PC-3 (cell line): ENCODE data around the gene C10orf143. TPM values are rescaled to one million over a fixed set of nuclear protein-coding genes. Genes with fewer than 3 reads are reported as not detected.

Experiments
- ATAC-seq: fragments of 200-7000 bp; cut with Tn5 transposase; 2 replicates; pipeline ENCODE4 v1.9.1; 2020; ENCODE audit warnings: mild to moderate bottlenecking, moderate library complexity
- BruUV-seq: library from RNA; stranded (reverse); fragments of 400-500 nt; replicated peaks from 2 replicates; lab custom pipeline; 2021; lab: Mats Ljungman, UMichigan
- CTCF ChIA-PET: fragments of 300-600 bp; sonication (Branson Sonifier 250); formaldehyde crosslinking; loops from one replicate; lab custom pipeline; 2022; ENCODE audit warnings: antibody characterized with exemption; lab: Charles Lee
- POLR2A ChIA-PET: fragments of 300-600 bp; sonication (Branson Sonifier 250); formaldehyde crosslinking; loops from one replicate; lab custom pipeline; 2022; ENCODE audit warnings: antibody characterized with exemption; ENCODE audit not compliant: unreplicated experiment; lab: Charles Lee
- DNase-seq: peaks from one replicate; pipeline ENCODE4 v3.0.0-alpha.2; 2015
- H2AFZ ChIP-seq: fragments of 300-600 bp; sonication (generic); 2 replicates; pipeline ENCODE4 v1.6.0; 2016; ENCODE audit warnings: antibody characterized with exemption, low read length
- H3F3A ChIP-seq: fragments of 300-600 bp; sonication (generic); one replicate; pipeline ENCODE4 v1.6.0; 2017; ENCODE audit warnings: antibody characterized with exemption, low read length, control low read depth, mild to moderate bottlenecking; ENCODE audit not compliant: unreplicated experiment
- H3K27ac ChIP-seq: fragments of 300-600 bp; sonication (generic); 2 replicates; pipeline ENCODE4 v1.5.1; 2016; ENCODE audit warnings: mild to moderate bottlenecking, low read length
- H3K27me3 ChIP-seq: fragments of 300-600 bp; sonication (generic); 2 replicates; pipeline ENCODE4 v1.6.1; 2016; ENCODE audit warnings: low read length, mixed read lengths
- H3K36me3 ChIP-seq: fragments of 300-600 bp; sonication (generic); 2 replicates; pipeline ENCODE4 v1.6.1; 2016; ENCODE audit warnings: low read depth, mixed run types, low read length, mixed read lengths
- H3K4me1 ChIP-seq: fragments of 300-600 bp; sonication (generic); 2 replicates; pipeline ENCODE4 v1.5.1; 2016; ENCODE audit warnings: low read length; ENCODE audit not compliant: insufficient read depth
- H3K4me2 ChIP-seq: fragments of 300-600 bp; sonication (generic); 2 replicates; pipeline ENCODE4 v1.6.0; 2016; ENCODE audit warnings: low read length
- H3K4me3 ChIP-seq: fragments of 300-600 bp; sonication (generic); 2 replicates; pipeline ENCODE4 v1.5.1; 2016; ENCODE audit warnings: mild to moderate bottlenecking, low read length, mixed read lengths
- H3K79me2 ChIP-seq: fragments of 300-600 bp; sonication (generic); 2 replicates; pipeline ENCODE4 v1.6.1; 2017; ENCODE audit warnings: low read length, mixed read lengths
- H3K9ac ChIP-seq: fragments of 300-600 bp; sonication (generic); 2 replicates; pipeline ENCODE4 v1.6.0; 2016; ENCODE audit warnings: mild to moderate bottlenecking, low read length
- H3K9me2 ChIP-seq: fragments of 300-600 bp; sonication (generic); replicated peaks from 2 replicates; pipeline ENCODE4 v1.6.1; 2016; ENCODE audit warnings: mixed run types, low read length, mixed read lengths
- H3K9me3 ChIP-seq: fragments of 300-600 bp; sonication (generic); 2 replicates; pipeline ENCODE4 v1.6.1; 2016; ENCODE audit warnings: low read length, mixed read lengths
- H4K20me1 ChIP-seq: fragments of 300-600 bp; sonication (generic); 2 replicates; pipeline ENCODE4 v1.6.1; 2016; ENCODE audit warnings: low read length, mixed read lengths
- EZH2 ChIP-seq: fragments of 300-600 bp; sonication (generic); IDR thresholded peaks from one replicate; pipeline ENCODE4 v1.6.1; 2017; ENCODE audit warnings: antibody characterized with exemption, mild to moderate bottlenecking, low read length; ENCODE audit not compliant: unreplicated experiment
- EZH2phosphoT487 ChIP-seq: fragments of 300-600 bp; sonication (generic); IDR thresholded peaks from 2 replicates; pipeline ENCODE4 v1.6.1; 2018; ENCODE audit warnings: mild to moderate bottlenecking, antibody characterized with exemption, low read length, borderline replicate concordance
- intact Hi-C: fragments of 100-400 bp; cut with micrococcal nuclease; formaldehyde crosslinking; loops from 2 replicates; pipeline ENCODE4 v1.9.0; 2023
- total RNA-seq: library from RNA; depleted of rRNA; stranded (reverse); fragments of >200 nt; gene quantifications from 2 replicates; pipeline ENCODE4 v1.2.3, GENCODE V29; 2014
- TF ChIP-seq, protein P1 (sequence below): fragments of 300-600 bp; sonication (generic); conservative IDR thresholded peaks from 2 replicates; pipeline ENCODE4 v1.5.1; 2017; ENCODE audit warnings: antibody characterized with exemption, low read depth, mild to moderate bottlenecking, low read length

Gene C10orf143
- total RNA-seq, 1 experiment from 2014 or later = not detected

GRCh38 chr10:130112821-130113220, 2.2 kb upstream of the C10orf143 start:
- intact Hi-C loops = no loop called here
- no TSS peak for BruUV-seq
- H3K4me1 ChIP-seq = peaks cover 13% of the 10 kb centered on the region
- ChIA-PET CTCF (no interaction called here), POLR2A (no interaction called here)
- peaks cover 15% of the 10 kb centered on the region for H3K79me2 ChIP-seq
- no peak overlapping the region for H3K27ac ChIP-seq
- TF ChIP-seq, protein P1, sequence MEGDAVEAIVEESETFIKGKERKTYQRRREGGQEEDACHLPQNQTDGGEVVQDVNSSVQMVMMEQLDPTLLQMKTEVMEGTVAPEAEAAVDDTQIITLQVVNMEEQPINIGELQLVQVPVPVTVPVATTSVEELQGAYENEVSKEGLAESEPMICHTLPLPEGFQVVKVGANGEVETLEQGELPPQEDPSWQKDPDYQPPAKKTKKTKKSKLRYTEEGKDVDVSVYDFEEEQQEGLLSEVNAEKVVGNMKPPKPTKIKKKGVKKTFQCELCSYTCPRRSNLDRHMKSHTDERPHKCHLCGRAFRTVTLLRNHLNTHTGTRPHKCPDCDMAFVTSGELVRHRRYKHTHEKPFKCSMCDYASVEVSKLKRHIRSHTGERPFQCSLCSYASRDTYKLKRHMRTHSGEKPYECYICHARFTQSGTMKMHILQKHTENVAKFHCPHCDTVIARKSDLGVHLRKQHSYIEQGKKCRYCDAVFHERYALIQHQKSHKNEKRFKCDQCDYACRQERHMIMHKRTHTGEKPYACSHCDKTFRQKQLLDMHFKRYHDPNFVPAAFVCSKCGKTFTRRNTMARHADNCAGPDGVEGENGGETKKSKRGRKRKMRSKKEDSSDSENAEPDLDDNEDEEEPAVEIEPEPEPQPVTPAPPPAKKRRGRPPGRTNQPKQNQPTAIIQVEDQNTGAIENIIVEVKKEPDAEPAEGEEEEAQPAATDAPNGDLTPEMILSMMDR = no peak
- no peak for TF ChIP-seq EZH2phosphoT487
- TF ChIP-seq EZH2 = no peak
- H3K9me3 ChIP-seq = no peaks in the 10 kb centered on the region
- DNase-seq (no peak), ATAC-seq (no peak)
- no peaks in the 10 kb centered on the region for H3F3A ChIP-seq
- H3K4me3 ChIP-seq = no peak overlapping the region
- H3K4me2 ChIP-seq = no peak overlapping the region
- H2AFZ ChIP-seq = no peak overlapping the region
- H3K9ac ChIP-seq = no peak overlapping the region
- H3K27me3 ChIP-seq = no peaks in the 10 kb centered on the region
- H3K36me3 ChIP-seq = no peaks in the 10 kb centered on the region
- no peaks in the 10 kb centered on the region for H3K9me2 ChIP-seq
- no peaks in the 10 kb centered on the region for H4K20me1 ChIP-seq

DNA sequence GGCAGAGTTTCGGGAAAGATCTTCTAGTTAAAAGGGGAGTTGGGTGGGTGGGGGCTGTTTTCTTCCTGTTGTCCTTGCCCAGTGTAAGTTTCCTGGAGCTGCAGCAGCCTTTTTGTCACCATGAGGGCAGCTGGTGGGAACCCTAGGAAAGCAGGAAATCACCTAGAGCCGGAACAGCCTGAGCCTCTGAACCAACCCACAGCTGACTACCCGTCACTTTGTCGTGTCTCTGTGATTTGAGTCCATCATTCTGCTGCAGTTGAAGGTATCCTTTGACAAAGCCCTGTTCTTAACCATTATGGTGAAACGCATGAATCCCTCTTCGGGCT, 1.2 kb upstream of the C10orf143 start:
- intact Hi-C loops = loop anchor here (1.0 to 2.0 kb wide), 3 partner anchors 15 to 29 kb away; partner anchors contain the start of gene GLRX3
- Histone ChIP-seq H3K27ac (no peak overlapping the region), H2AFZ (peak overlapping the region; percentile 83), H3K4me1 (peaks cover 13% of the 10 kb centered on the region), H3K9me2 (no peaks in the 10 kb centered on the region), H3K79me2 (peaks cover 15% of the 10 kb centered on the region), H4K20me1 (no peaks in the 10 kb centered on the region), H3K36me3 (no peaks in the 10 kb centered on the region), H3K4me3 (peak overlapping the region; percentile 92), H3K27me3 (no peaks in the 10 kb centered on the region), H3K4me2 (peak overlapping the region; percentile 99), H3K9ac (peak overlapping the region; percentile 97; the same call in 1 of the 2 replicates), H3F3A (no peaks in the 10 kb centered on the region), H3K9me3 (no peaks in the 10 kb centered on the region)
- BruUV-seq = no TSS peak
- CTCF ChIA-PET = no interaction called here
- DNase-seq (no peak), ATAC-seq (no peak)
- no peak for TF ChIP-seq EZH2
- TF ChIP-seq, protein P1 = no peak
- POLR2A ChIA-PET = no interaction called here

- Histone ChIP-seq H3K9me2 (no peaks in the 10 kb centered on the region), H3K27ac (peak overlapping the region; percentile 78), H3K79me2 (peaks cover 15% of the 10 kb centered on the region), H2AFZ (peak overlapping the region; percentile 83), H4K20me1 (no peaks in the 10 kb centered on the region), H3K9ac (peak overlapping the region; percentile 97), H3K4me1 (peaks cover 13% of the 10 kb centered on the region), H3K27me3 (no peaks in the 10 kb centered on the region), H3K4me3 (peak overlapping the region; percentile 92), H3K36me3 (no peaks in the 10 kb centered on the region), H3F3A (no peaks in the 10 kb centered on the region), H3K9me3 (no peaks in the 10 kb centered on the region), H3K4me2 (peak overlapping the region; percentile 99)
- TF ChIP-seq EZH2 (no peak), EZH2phosphoT487 (no peak)
- TF ChIP-seq, protein P1 = no peak
- DNase-seq = peak; percentile 90
- BruUV-seq = TSS peak; percentile 87
- ChIA-PET CTCF (interaction anchor here (0.6 to 1.4 kb wide), 2 partner anchors 25 to 703 kb away, joined by 3 to 5 read pairs; partner anchors contain the start of gene GLRX3), POLR2A (interaction anchor here (0.6 to 0.7 kb wide), 2 partner anchors 25 to 26 kb away, joined by 4 to 5 read pairs; partner anchors contain the start of gene GLRX3)
- intact Hi-C loops = loop anchor here (1.0 to 2.0 kb wide), 3 partner anchors 16 to 28 kb away; partner anchors contain the start of gene GLRX3
- ATAC-seq = peak; percentile 87
These were observed 652 bp upstream of the C10orf143 start for GRCh38 chr10:130111113-130111851.
